HK-2 (cell line): ENCODE data around the gene MACROD2.
"Not testable (repeated sequence)": the region's sequence is repeated elsewhere in the genome, so short reads cannot be mapped to it uniquely, and the experiment has no call there.

ENCODE experiments used
- DNase-seq: peaks from one replicate; pipeline ENCODE4 v3.0.0-alpha.2; 2018; ENCODE audit not compliant: unreplicated experiment

Gene MACROD2

GRCh38 chr20:15346657-15347280, 1351.5 kb downstream of the MACROD2 start:
- DNase-seq: no peak

DNA sequence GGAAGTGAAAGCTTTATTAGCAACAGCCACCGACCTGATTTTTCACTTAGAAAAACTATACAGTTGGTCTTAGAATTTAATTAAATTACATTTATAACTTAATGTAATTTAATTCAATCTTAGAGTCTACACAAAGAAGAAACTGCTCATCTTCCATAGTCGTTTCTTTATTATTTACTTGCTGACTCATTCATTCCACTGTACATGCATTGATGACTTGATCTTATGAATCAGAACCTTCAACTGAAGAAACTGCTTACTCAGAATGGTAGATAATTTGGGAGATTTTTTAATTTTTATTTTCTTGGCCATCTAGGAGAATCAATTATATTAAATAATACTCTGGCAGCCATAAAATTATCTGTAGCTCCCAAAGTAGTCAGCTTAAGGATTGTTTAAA, 1363.7 kb downstream of the MACROD2 start:
- no peak for DNase-seq

DNA sequence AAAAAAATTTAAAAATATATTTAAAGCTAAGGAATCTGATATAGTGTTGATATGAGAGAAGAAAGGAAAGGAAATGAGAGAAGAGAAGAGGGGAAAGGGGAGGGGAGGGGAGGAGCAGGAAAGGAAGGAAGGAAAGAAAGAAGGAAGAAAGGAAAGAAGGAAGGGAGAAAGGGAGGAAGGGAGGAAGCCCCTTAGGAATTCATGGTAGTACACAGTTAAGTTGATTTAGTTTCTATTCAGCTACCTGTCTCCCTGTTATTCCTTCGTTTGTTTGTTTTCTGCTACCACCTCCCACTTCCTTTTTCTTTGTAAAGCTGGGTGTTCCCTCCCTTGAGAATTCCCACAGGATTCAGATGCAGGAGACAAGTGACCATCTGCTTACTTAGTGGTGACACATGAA, 1367.5 kb downstream of the MACROD2 start:
- DNase-seq: no peak

DNA sequence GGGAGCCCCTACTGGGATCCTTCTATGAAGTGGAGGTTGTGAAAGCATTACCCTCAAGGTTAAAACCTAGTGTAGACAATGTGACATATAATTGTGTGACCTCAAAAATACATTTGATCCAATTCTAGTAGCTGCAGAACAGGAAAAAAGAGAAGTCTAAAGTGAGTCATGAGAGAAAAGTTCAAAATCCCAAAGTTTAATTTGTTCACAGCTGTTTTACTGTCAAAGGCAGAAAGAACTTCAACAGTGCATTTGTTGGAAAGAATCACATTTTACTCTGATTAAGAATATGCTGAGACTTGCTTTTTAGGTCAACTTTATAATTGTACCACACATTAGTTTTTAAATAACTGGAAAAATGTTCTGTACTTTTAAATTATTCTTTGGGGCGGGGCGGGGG, 1369.5 kb downstream of the MACROD2 start:
- DNase-seq: no peak

GRCh38 chr20:15370370-15370769, 1375.1 kb downstream of the MACROD2 start:
- DNase-seq: no peak

GRCh38 chr20:15374682-15375081, 1379.4 kb downstream of the MACROD2 start:
- DNase-seq: no peak

DNA sequence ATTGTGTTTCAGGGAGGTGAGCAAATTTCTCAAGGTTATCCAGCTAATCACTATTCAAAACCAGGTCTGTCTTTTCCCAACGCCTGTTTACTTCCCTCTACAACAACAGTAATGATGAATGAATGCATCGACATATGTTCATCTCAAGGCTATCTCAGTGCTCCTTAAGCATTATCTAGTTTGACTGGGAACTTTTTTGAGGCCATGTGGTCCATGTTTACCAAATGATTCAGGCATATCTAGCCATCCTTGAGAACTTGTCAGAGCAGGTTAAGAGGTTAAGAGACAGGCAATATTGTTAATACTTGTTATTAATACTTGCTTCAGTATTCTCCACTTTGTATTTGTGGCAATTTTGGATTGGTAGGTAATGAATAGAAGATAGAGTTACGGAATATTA, 1380.5 kb downstream of the MACROD2 start:
- DNase-seq: no peak

DNA sequence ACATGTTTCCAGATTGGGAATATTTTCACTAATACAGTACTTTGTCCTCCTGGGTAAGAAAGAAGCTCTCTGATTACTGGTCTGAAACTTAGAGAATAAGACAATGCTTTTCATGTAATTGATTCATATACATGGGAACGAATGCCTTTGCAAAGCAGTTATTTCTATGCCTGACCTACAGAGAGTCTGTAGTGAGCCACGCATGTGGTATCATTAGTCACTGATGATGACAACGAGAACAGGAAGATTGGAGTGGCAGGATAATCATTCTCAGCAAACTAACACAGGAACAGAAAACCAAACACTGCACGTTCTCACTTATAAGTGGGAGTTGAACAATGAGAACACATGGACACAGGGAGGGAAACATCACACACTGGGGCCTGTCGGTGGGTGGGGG, 1382.3 kb downstream of the MACROD2 start:
- DNase-seq: not testable (repeated sequence)

GRCh38 chr20:15378151-15378550, 1382.8 kb downstream of the MACROD2 start:
- DNase-seq: no peak

DNA sequence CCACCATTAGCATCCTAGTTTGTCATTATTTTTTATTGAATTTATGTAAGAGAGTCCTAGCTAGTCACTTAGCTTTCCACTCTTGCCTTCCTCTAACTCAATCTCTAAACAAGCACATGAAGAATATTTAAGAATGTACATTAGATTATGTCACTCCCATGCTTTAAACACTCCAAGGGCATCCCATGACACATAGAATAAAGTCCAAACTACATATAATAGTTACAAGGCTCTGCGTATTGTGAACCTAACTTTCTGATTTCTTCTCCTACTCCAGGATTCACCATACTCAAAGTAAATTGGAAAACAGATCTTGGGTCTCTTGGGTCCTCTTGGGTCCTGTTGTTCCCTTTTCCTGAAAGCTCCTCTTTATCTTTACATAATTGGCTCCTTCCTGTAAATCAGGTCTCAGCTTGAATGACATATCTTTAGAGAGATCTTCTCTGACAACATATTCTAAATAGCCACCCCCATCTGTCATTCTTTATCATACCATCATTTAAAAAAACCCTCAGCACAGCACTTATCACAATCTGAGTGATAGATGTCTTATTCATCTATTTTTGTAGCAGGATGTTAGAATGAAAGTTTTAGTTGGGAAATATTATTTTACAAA, 1384.5 kb downstream of the MACROD2 start:
- DNase-seq: no peak

DNA sequence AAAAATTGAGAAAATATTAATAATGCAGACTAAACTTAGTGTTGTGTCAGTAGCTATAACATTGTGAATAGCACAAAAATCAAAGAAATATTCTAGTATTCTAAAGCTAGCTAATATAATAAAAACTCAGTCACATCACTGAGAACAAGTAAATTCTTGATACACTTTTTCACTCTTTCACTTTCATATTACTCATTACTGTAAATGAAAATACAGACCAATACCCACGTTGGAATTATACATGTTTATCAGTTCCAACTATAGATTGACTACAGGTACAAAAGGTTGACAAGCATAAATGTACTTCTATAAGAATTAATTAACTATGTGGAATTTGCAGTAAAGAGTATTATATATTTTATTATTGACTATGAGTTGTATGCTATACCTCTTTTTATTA, 1385.5 kb downstream of the MACROD2 start:
- DNase-seq: no peak

GRCh38 chr20:15387228-15387627, 1391.9 kb downstream of the MACROD2 start:
- DNase-seq: no peak

GRCh38 chr20:15395457-15395856, 1400.1 kb downstream of the MACROD2 start:
- no peak for DNase-seq

DNA sequence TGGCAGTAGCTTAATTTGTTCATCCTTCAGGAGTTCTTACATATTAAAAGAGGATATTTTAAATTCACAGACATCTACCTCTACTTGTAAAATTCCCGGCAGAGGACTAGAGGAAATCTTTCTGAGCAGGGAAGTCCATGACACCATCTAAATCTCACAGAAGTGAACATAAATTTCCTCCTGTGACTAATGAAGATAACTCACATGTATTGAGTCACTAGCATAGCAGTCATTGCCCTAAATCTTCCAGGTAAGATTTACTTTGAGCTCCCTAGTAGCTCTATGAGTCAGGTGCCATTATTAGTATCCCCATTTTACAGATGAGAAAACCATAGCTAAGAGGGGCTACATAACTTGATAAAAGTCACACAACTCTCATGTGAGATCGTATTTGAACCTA, 1400.7 kb downstream of the MACROD2 start:
- no peak for DNase-seq

- DNase-seq: no peak
These were observed 1401.6 kb downstream of the MACROD2 start for GRCh38 chr20:15396900-15397299.

GRCh38 chr20:15399781-15400180, 1404.5 kb downstream of the MACROD2 start:
- DNase-seq: no peak

DNA sequence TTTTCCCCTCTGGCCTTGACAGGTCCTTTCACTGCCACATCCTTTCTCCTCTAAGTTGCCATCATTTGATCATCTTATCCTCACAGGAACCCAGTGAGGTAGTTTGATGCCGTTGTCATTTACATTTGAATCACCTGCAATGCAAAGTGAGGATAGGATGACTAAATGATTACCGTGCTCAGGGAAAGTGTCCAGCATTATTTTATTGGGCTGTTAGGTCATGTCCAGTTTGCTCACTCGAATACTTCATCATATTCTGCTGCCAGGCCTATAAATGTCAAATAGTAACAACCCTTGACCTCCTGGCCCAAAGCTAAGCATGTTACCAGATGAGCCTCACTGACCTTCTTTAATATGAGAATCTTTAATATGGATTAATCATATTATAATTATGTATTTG, 1410.8 kb downstream of the MACROD2 start:
- DNase-seq: no peak

DNA sequence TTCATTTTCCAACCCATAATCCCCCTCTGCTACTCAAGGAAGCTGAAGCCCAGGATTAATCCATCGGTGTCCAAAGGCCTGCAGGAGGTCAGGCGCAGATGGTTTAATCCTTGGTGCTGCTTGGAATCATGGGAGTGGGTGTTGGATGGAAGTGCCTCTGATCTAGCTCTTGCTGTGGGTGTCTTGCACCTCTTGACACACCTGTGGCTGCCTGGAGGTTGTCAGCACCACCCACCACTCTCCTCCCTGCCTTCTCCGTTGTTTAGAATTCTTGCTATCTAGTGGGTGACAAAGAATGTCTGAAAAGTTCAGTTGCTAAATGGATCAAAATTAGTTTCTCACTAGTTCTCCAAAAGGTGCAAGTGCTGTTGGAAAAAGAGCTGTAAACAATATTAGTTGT, 1416.5 kb downstream of the MACROD2 start:
- no peak for DNase-seq

GRCh38 chr20:15415908-15416307, 1420.6 kb downstream of the MACROD2 start:
- no peak for DNase-seq

- no peak for DNase-seq
These were observed 1424.5 kb downstream of the MACROD2 start for GRCh38 chr20:15419856-15420255.

DNA sequence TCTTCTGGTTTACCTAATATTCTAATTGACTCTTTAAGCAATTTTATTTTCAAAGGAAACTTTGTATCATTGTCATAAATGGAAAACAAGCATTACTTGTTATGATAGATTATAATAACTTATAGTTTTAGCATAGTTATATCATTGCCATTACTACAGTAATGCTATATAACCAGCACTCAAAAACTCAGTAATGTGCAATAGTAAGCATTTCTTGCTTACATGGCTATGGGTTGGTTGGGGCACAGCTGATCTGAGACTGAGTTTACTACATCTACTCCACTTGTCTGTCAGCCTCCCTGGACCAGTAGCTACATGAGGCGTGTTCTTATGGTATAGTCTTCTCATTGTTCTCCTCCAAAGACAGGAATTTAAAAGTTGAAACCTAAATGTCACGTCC, 1427.7 kb downstream of the MACROD2 start:
- no peak for DNase-seq

GRCh38 chr20:15439551-15439950, 1444.2 kb downstream of the MACROD2 start:
- DNase-seq: no peak

GRCh38 chr20:15440049-15440820, 1444.9 kb downstream of the MACROD2 start:
- no peak for DNase-seq
